Lower lobe of right lung (tissue), 2 donors: ENCODE measurements around the gene RELB. TPM values are rescaled to one million over a fixed set of nuclear protein-coding genes. Genes with fewer than 3 reads are reported as not detected.
A peak's percentile ranks its signal among the peaks of the same experiment; 100 is the strongest.

Experiments
- ATAC-seq, 2 donors: fragments of 200-7000 bp; cut with Tn5 transposase; one replicate each; pipeline ENCODE4 v1.9.1; 2020 to 2022; ENCODE audit warnings: mild to moderate bottlenecking in 2 of 2, moderate library complexity in 2 of 2
- DNase-seq: peaks from one replicate; pipeline ENCODE4 v3.0.0-alpha.2; 2020
- H3K27ac ChIP-seq: fragments of 200-600 bp; one replicate; pipeline ENCODE4 v1.8.0; 2022
- H3K27me3 ChIP-seq: fragments of 200-600 bp; one replicate; pipeline ENCODE4 v1.8.0; 2022; ENCODE audit warnings: low read depth
- H3K36me3 ChIP-seq: fragments of 200-600 bp; one replicate; pipeline ENCODE4 v1.8.0; 2022; ENCODE audit warnings: mild to moderate bottlenecking
- H3K4me1 ChIP-seq: fragments of 200-600 bp; one replicate; pipeline ENCODE4 v1.8.0; 2022
- H3K4me3 ChIP-seq: fragments of 200-600 bp; one replicate; pipeline ENCODE4 v1.8.0; 2022; ENCODE audit warnings: mild to moderate bottlenecking
- H3K9me3 ChIP-seq: fragments of 200-600 bp; one replicate; pipeline ENCODE4 v1.8.0; 2022
- intact Hi-C: fragments of 100-400 bp; cut with DNase I; formaldehyde crosslinking; loops from one replicate; pipeline ENCODE4 v1.11.0; 2022
- total RNA-seq: library from RNA; stranded (reverse); fragmentation: NEBNext Ultra II Directional; extraction: Animal tissue kit (Norgen Biotek cat#: 25700); gene quantifications from one replicate; pipeline ENCODE4 v1.2.1, GENCODE V29; 2021
- TF ChIP-seq, protein P1 (sequence below): fragments of 200-600 bp; IDR thresholded peaks from one replicate; pipeline ENCODE4 v1.8.0; 2022; ENCODE audit warnings: antibody characterized with exemption, mild to moderate bottlenecking
- donor health status: DM: no; HTN: yes; CAD: no; lungs with severe emphysema.

RELB gene
- total RNA-seq, 1 donor from 2014 or later, result 12.2 TPM

DNA sequence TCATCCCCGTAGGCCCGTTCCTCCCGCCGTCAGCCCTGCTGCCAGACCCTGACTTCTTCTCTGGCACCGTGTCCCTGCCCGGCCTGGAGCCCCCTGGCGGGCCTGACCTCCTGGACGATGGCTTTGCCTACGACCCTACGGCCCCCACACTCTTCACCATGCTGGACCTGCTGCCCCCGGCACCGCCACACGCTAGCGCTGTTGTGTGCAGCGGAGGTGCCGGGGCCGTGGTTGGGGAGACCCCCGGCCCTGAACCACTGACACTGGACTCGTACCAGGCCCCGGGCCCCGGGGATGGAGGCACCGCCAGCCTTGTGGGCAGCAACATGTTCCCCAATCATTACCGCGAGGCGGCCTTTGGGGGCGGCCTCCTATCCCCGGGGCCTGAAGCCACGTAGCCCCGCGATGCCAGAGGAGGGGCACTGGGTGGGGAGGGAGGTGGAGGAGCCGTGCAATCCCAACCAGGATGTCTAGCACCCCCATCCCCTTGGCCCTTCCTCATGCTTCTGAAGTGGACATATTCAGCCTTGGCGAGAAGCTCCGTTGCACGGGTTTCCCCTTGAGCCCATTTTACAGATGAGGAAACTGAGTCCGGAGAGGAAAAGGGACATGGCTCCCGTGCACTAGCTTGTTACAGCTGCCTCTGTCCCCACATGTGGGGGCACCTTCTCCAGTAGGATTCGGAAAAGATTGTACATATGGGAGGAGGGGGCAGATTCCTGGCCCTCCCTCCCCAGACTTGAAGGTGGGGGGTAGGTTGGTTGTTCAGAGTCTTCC lies 36.3 kb downstream of the RELB start:
- intact Hi-C loops, result no loop called here
- no peak for DNase-seq

DNA sequence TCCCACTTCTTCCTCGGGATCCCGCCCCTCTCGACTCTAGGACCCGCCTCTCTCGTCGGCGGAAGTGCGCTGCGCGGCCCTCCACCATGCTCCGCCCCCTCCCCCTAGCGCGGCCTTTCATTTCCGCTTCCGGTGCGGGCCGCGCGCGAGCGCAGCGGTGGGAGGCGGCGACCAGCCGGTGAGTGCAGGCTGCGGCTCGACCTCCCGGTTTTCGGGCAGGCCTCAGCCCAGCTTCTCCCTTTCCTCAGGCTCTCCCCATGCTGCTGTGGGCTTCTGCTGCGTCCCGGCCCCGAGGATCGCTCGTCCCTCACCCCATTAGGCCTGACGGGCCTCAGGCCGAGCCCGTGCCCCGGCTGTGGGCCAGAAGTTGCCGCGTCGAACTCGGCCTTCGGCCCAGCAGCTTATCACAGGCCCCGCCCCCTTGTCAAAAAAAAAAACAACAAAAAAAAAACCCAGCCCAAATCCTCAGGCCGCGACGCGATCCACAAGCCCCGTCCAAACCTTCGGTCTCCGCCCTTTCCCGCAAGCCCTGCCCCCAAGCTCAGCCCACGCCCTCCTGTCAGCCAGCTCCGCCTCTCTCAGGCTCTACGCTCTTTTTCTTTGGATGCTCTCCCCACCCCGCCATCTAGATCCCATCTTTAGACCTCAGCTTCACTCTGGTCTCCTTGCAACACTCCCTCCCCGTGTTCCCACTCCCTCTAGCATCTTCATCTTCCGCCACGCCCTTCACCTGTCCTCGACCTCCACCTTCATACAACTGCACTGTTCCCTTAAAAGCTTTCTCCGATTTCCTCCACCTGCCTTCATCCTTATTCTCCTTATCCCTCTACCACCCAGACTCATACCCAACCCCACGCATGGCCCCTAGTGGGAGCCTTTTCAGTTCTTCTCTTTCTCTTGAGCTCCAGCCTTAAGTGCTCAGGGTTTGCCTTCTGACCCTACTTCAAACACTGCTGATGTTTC lies 37.9 kb downstream of the RELB start, which contains the start of gene CLASRP:
CLASRP (plus strand) TSS at position 115 of the 963 bp plus-strand sequence. CDS start 1,168 bp downstream, outside the sequence.
- Histone ChIP-seq H3K27me3 (no peaks in the 10 kb centered on the region), H3K4me1 (peaks cover 36% of the 10 kb centered on the region), H3K27ac (peak within 1 kb of the TSS; percentile 98), H3K36me3 (peaks cover 69% of the 10 kb centered on the region), H3K9me3 (no peaks in the 10 kb centered on the region), H3K4me3 (peak within 1 kb of the TSS; percentile 98)
- ATAC-seq (peak; percentile 97 to 99), DNase-seq (peak; percentile 93)
- TF ChIP-seq, protein P1, sequence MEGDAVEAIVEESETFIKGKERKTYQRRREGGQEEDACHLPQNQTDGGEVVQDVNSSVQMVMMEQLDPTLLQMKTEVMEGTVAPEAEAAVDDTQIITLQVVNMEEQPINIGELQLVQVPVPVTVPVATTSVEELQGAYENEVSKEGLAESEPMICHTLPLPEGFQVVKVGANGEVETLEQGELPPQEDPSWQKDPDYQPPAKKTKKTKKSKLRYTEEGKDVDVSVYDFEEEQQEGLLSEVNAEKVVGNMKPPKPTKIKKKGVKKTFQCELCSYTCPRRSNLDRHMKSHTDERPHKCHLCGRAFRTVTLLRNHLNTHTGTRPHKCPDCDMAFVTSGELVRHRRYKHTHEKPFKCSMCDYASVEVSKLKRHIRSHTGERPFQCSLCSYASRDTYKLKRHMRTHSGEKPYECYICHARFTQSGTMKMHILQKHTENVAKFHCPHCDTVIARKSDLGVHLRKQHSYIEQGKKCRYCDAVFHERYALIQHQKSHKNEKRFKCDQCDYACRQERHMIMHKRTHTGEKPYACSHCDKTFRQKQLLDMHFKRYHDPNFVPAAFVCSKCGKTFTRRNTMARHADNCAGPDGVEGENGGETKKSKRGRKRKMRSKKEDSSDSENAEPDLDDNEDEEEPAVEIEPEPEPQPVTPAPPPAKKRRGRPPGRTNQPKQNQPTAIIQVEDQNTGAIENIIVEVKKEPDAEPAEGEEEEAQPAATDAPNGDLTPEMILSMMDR, result no peak
- intact Hi-C loops, result no loop called here

More for the DNA sequence above, 36.3 kb downstream of the RELB start:
- Histone ChIP-seq H3K36me3 (peaks cover 66% of the 10 kb centered on the region), H3K4me1 (peaks cover 31% of the 10 kb centered on the region), H3K9me3 (no peaks in the 10 kb centered on the region), H3K4me3 (no peak overlapping the region), H3K27ac (no peak overlapping the region), H3K27me3 (no peaks in the 10 kb centered on the region)
- TF ChIP-seq, protein P1, result no peak
- ATAC-seq, result no peak

DNA sequence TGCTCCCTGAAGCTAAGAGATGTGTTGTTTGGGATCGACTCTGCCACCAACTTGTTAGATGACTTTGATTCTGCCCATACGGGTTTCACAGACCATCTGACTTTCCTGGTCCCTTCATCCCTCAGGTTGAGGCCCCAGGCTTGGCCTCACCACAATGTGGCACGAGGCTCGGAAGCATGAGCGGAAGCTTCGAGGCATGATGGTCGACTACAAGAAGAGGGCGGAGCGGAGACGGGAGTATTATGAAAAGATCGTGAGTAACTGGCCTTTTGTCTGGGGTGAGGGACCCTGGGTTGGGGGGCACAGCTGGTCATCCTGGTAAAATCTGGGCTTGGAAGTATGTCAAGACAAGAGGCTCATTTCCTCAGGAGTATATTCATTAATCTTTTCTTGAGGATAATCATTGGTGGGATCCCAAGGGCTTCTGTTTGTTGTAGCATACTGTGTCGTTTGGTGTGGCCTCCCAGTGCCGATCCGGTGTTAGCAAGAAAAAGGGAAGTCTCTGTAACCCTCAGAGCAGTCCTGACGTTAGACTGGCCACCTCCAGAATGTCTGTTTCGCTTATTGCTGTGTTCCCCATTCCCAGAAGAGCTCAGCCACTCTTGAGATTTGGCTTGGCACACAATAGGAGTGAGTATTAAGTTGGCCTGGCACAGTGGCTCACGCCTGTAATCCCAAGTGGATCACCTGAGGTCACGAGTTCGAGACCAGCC lies 39.0 kb downstream of the RELB start:
- H3K27me3 ChIP-seq, result no peaks in the 10 kb centered on the region
- H3K9me3 ChIP-seq, result no peaks in the 10 kb centered on the region
- peaks cover 70% of the 10 kb centered on the region for H3K36me3 ChIP-seq
- peaks cover 45% of the 10 kb centered on the region for H3K4me1 ChIP-seq
- TF ChIP-seq, protein P1, result no peak
- peak overlapping the region; percentile 98 for H3K27ac ChIP-seq
- peak overlapping the region; percentile 98 for H3K4me3 ChIP-seq
- ATAC-seq (peak; percentile 5 to 51), DNase-seq (no peak)
- intact Hi-C loops, result no loop called here

DNA sequence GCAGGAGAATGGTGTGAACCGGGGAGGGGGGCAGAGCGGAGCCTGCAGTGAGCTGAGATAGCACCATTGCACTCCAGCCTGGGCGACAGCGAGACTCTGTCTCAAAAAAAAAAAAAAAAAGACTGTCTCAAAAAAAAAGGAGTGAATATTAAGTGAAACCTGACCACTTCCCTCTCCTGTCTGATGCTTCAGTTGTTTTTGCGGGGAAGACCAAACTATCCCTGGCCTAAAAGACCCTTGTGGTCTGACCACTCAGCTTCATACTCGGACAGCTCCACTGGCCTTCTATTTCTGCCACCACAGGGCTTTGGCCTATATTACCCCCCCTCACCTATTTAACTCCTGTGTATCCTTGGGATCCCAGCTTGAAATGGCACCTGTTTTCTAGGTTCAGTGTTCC lies 39.9 kb downstream of the RELB start:
- no peak overlapping the region for H3K4me3 ChIP-seq
- peaks cover 52% of the 10 kb centered on the region for H3K4me1 ChIP-seq
- DNase-seq, result no peak
- no peak for ATAC-seq
- H3K27me3 ChIP-seq, result no peaks in the 10 kb centered on the region
- H3K9me3 ChIP-seq, result no peaks in the 10 kb centered on the region
- H3K27ac ChIP-seq, result no peak overlapping the region
- H3K36me3 ChIP-seq, result peaks cover 72% of the 10 kb centered on the region
- TF ChIP-seq, protein P1, result no peak
- intact Hi-C loops, result no loop called here
